GM12878 (cell line): Measurements from ENCODE around the gene OLFML2B. TPM values are rescaled to one million over a fixed set of nuclear protein-coding genes. Genes with fewer than 3 reads are reported as not detected.

Source experiments
- ATAC-seq: fragments of 200-7000 bp; cut with Tn5 transposase; 3 replicates; pipeline ENCODE4 v1.9.1; 2020; ENCODE audit warnings: mild to moderate bottlenecking, moderate library complexity
- BruUV-seq: library from RNA; stranded (reverse); fragments of 400-500 nt; replicated peaks from 2 replicates; lab custom pipeline; 2021; lab: Mats Ljungman, UMichigan
- CTCF ChIA-PET: fragments of 300-600 bp; sonication (Branson Sonifier 250); formaldehyde crosslinking; extraction: SDS; loops from one replicate; lab custom pipeline; 2021; ENCODE audit warnings: inconsistent platforms; lab: Yijun Ruan, JAX
- POLR2A ChIA-PET: fragments of 350-600 bp; formaldehyde crosslinking; extraction: SDS; loops from one replicate; lab custom pipeline; 2021; ENCODE audit warnings: inconsistent platforms; lab: Charles Lee
- RAD21 ChIA-PET: fragments of 300-600 bp; sonication (Branson Sonifier 250); formaldehyde crosslinking; loops from one replicate; lab custom pipeline; 2023; ENCODE audit warnings: antibody characterized with exemption; ENCODE audit not compliant: unreplicated experiment; lab: Charles Lee
- SMC1A ChIA-PET: fragments of 300-600 bp; sonication (Branson Sonifier 250); formaldehyde crosslinking; loops from one replicate; lab custom pipeline; 2023; ENCODE audit not compliant: unreplicated experiment, uncharacterized antibody; lab: Charles Lee
- DNase-seq: peaks from one replicate; pipeline ENCODE4 v3.0.0-alpha.2; 2011; ENCODE audit warnings: low read depth, low spot score
- FAIRE-seq: peaks from 3 replicates; lab custom pipeline; 2011; peaks lifted over from hg19 to GRCh38; lab: Jason Lieb, UNC
- H2AFZ ChIP-seq: 2 replicates; pipeline ENCODE4 v1.6.0; 2011; ENCODE audit warnings: low read depth, low read length, control low read depth; ENCODE audit not compliant: control insufficient read depth
- H3K27ac ChIP-seq: 2 replicates; pipeline ENCODE4 v1.5.1; 2011; ENCODE audit warnings: control low read depth; ENCODE audit not compliant: control insufficient read depth, insufficient read depth
- H3K27me3 ChIP-seq, 2 experiments: replicated peaks in 1 of 2; 2 replicates each; pipeline versions ENCODE4 v1.6.0 to v1.6.1; 2011; ENCODE audit warnings: low read length in 1 of 2; ENCODE audit not compliant: control insufficient read depth in 2 of 2, insufficient read depth in 2 of 2
- H3K36me3 ChIP-seq, 2 experiments: 2 replicates each; pipeline ENCODE4 v1.5.1; 2011; ENCODE audit warnings: low read length in 1 of 2; ENCODE audit not compliant: control insufficient read depth in 2 of 2, insufficient read depth in 2 of 2
- H3K4me1 ChIP-seq: 2 replicates; pipeline ENCODE4 v1.6.1; 2011; ENCODE audit warnings: mild to moderate bottlenecking, low read length, moderate library complexity, mixed read lengths; ENCODE audit not compliant: control insufficient read depth, insufficient read depth
- H3K4me2 ChIP-seq: 2 replicates; pipeline ENCODE4 v1.6.0; 2011; ENCODE audit warnings: control low read depth; ENCODE audit not compliant: control insufficient read depth, insufficient read depth
- H3K4me3 ChIP-seq: fragments of 200-600 bp; sonication (generic); 2 replicates; pipeline ENCODE4 v1.5.1; 2016
- H3K79me2 ChIP-seq: 2 replicates; pipeline ENCODE4 v1.6.0; 2011; ENCODE audit warnings: low read length; ENCODE audit not compliant: control insufficient read depth, insufficient read depth
- H3K9ac ChIP-seq: 2 replicates; pipeline ENCODE4 v1.8.0; 2011; ENCODE audit warnings: low read length, control low read depth, mixed read lengths; ENCODE audit not compliant: control insufficient read depth, insufficient read depth
- H3K9me3 ChIP-seq: replicated peaks from 3 replicates; pipeline ENCODE4 v1.5.1; 2011; ENCODE audit warnings: mild to moderate bottlenecking, low read length; ENCODE audit not compliant: control insufficient read depth, insufficient read depth
- H4K20me1 ChIP-seq: 2 replicates; pipeline ENCODE4 v1.6.0; 2011; ENCODE audit not compliant: control insufficient read depth, insufficient read depth
- CBX3 ChIP-seq: fragments of 200-600 bp; sonication (generic); IDR thresholded peaks from 2 replicates; pipeline ENCODE4 v1.6.1; 2016; ENCODE audit warnings: low read depth, borderline replicate concordance
- CTCF ChIP-seq, 3 experiments: IDR thresholded peaks in 2 of 3; conservative IDR thresholded peaks in 1 of 3; 2 replicates each; pipeline ENCODE4 v1.5.1; 2011; ENCODE audit warnings: low read depth in 3 of 3, low read length in 3 of 3, mild to moderate bottlenecking in 3 of 3, control low read depth in 2 of 3, moderate library complexity in 2 of 3, inconsistent platforms in 1 of 3, mixed read lengths in 1 of 3; ENCODE audit not compliant: control insufficient read depth in 2 of 3, insufficient read depth in 1 of 3; ENCODE audit errors: extremely low read depth in 1 of 3
- MAX ChIP-seq: IDR thresholded peaks from 2 replicates; pipeline ENCODE4 v1.6.1; 2012; ENCODE audit warnings: low read depth, low read length, improper control_type of control experiment
- MYC ChIP-seq: IDR thresholded peaks from 2 replicates; pipeline ENCODE4 v1.6.1; 2011; ENCODE audit warnings: mild to moderate bottlenecking, low read length, moderate library complexity, inconsistent platforms; ENCODE audit not compliant: insufficient read depth, insufficient replicate concordance, insufficient read length, severe bottlenecking
- NR2F1 ChIP-seq: fragments of 450-650 bp; conservative IDR thresholded peaks from 2 replicates; pipeline ENCODE4 v1.6.1; 2017; ENCODE audit warnings: mild to moderate bottlenecking
- RAD21 ChIP-seq: IDR thresholded peaks from 2 replicates; pipeline ENCODE4 v1.6.1; 2011; ENCODE audit warnings: mild to moderate bottlenecking, low read depth, low read length, moderate library complexity; ENCODE audit not compliant: insufficient read depth
- RFX5 ChIP-seq: IDR thresholded peaks from 2 replicates; pipeline ENCODE4 v1.6.1; 2011; ENCODE audit warnings: low read depth, low read length, improper control_type of control experiment
- SMC3 ChIP-seq: IDR thresholded peaks from 2 replicates; pipeline ENCODE4 v1.6.1; 2011; ENCODE audit warnings: low read length, improper control_type of control experiment, borderline replicate concordance
- YY1 ChIP-seq: IDR thresholded peaks from 2 replicates; pipeline ENCODE4 v1.6.1; 2011; ENCODE audit warnings: low read depth, mild to moderate bottlenecking, low read length
- ZNF622 ChIP-seq: fragments of 450-650 bp; IDR thresholded peaks from 2 replicates; pipeline ENCODE4 v1.6.1; 2017; ENCODE audit warnings: mild to moderate bottlenecking, inconsistent platforms
- WGBS: methylation state at CpG from one replicate; pipeline ENCODE4 v1.1.6; 2016; ENCODE audit warnings: low lambda C conversion rate; ENCODE audit not compliant: insufficient replicate concordance, insufficient coverage; ENCODE audit errors: missing lambda C conversion rate; 5-methylcytosine and 5-hydroxymethylcytosine counted together
- in situ Hi-C: fragments of 300-500 bp; cut with MboI; formaldehyde crosslinking; loops from 9 replicates; pipeline ENCODE4 v1.14.3; 2018; ENCODE audit warnings: mixed read lengths
- intact Hi-C: fragments of 100-400 bp; cut with micrococcal nuclease; formaldehyde crosslinking; loops from one replicate; pipeline ENCODE4 v1.14.2; 2022; ENCODE audit not compliant: unreplicated experiment
- polyA plus RNA-seq, 11 experiments: library from polyadenylated mRNA; depleted of rRNA in 4 of 11; unstranded in 6 of 11; stranded (reverse) in 5 of 11; fragments of >200 nt; fragmentation: Nextera tagmentation in 4 of 11; fragmentation: Illumina TruSeq in 1 of 11; extraction: Ambion mirVana in 4 of 11; extraction: Trizol in 1 of 11; gene quantifications; 1 replicate in 1 of 11; 2 replicates in 10 of 11; pipeline versions ENCODE4 v1.2.1 to v1.2.3, GENCODE V29; 2011 to 2016; ENCODE audit warnings: inconsistent platforms in 2 of 11, missing spikeins in 2 of 11, low read depth in 1 of 11
- total RNA-seq, 4 experiments: library from RNA; depleted of rRNA in 3 of 4; stranded (reverse); fragments of >200 nt in 3 of 4; fragmentation: Illumina TruSeq in 1 of 4; extraction: Trizol in 1 of 4; gene quantifications; 2 replicates each; pipeline versions ENCODE4 v1.2.1 to v1.2.3, GENCODE V29; 2013 to 2021

The OLFML2B gene
- total and polyA plus RNA-seq, 10 of the 15 experiments (the other 5 are each of a cell fraction or from before 2014, with no cell fraction given): not detected

- Histone ChIP-seq H2AFZ (no peak overlapping the region), H3K4me2 (no peak overlapping the region), H3K4me3 (no peak overlapping the region), H3K27me3 (peaks cover 0 to 2% of the 10 kb centered on the region in 2 experiments; a peak in 3 of 4 replicates), H3K36me3 (no peaks in the 10 kb centered on the region)
- ChIA-PET CTCF (interaction anchor here (0.5 to 2.1 kb wide), 30 partner anchors 8 to 1119 kb away, joined by 3 to 16 read pairs (median 3); no protein-coding TSS in a partner anchor), POLR2A (no interaction called here)
- DNase-seq: peak; percentile 17
- intact Hi-C loops: loop anchor here (1.0 kb wide), 2 partner anchors 220 to 336 kb away; no protein-coding TSS in a partner anchor
- TF ChIP-seq YY1: peak; percentile 59
- no peak for TF ChIP-seq MYC
- peak; percentile 90 for TF ChIP-seq RAD21
- TF ChIP-seq ZNF622: no peak
- TF ChIP-seq MAX: no peak
- no peak for TF ChIP-seq NR2F1
- no peak for TF ChIP-seq RFX5
- peak; percentile 76 for TF ChIP-seq SMC3
- no peak for TF ChIP-seq CBX3
- TF ChIP-seq CTCF (IDR thresholded peaks at IDR 0.05 in 2 of 3, conservative IDR thresholded peaks at IDR 0.05 in 1 of 3; ENCODE audit: control insufficient read depth in 2 of 3, extremely low read depth in 1 of 3, insufficient read depth in 1 of 3, low read depth in 3 of 3, low read length in 3 of 3): peak; percentile 82 to 90 (median 88)
- TF ChIP-seq, all 136 proteins: peak for 4
- BruUV-seq: no TSS peak
- no peak overlapping the region for H3K27ac ChIP-seq
- 0% methylated on average over 3 of the region's 3 CpGs for WGBS
- H4K20me1 ChIP-seq: no peaks in the 10 kb centered on the region
- H3K9ac ChIP-seq: no peak overlapping the region
- peak; percentile 13 for FAIRE-seq
- in situ Hi-C loops: loop anchor here (5.0 kb wide), 2 partner anchors 221 to 336 kb away; no protein-coding TSS in a partner anchor
- SMC1A ChIA-PET: interaction anchor here (0.6 to 1.4 kb wide), 10 partner anchors 8 to 335 kb away, joined by 3 to 5 read pairs (median 4); no protein-coding TSS in a partner anchor
- H3K9me3 ChIP-seq: no peaks in the 10 kb centered on the region
- ATAC-seq: peak; percentile 99
- no peaks in the 10 kb centered on the region for H3K79me2 ChIP-seq
- no peaks in the 10 kb centered on the region for H3K4me1 ChIP-seq
- RAD21 ChIA-PET: interaction anchor here (1.0 to 1.6 kb wide), 6 partner anchors 91 to 1259 kb away, joined by 3 to 6 read pairs (median 5); no protein-coding TSS in a partner anchor
These were observed 32.4 kb upstream of the OLFML2B start for GRCh38 chr1:162056043-162056442.
